Esophagus (tissue), 2 donors: Measurements from ENCODE around the gene IQSEC1. TPM values are rescaled to one million over a fixed set of nuclear protein-coding genes. Genes with fewer than 3 reads are reported as not detected.
A peak's percentile ranks its signal among the peaks of the same experiment; 100 is the strongest.

Experiments
- H3K27ac ChIP-seq, 2 donors: one replicate each; pipeline ENCODE4 v1.5.1; 2013; ENCODE audit warnings: low read depth in 2 of 2, mild to moderate bottlenecking in 2 of 2, inconsistent platforms in 1 of 2, low read length in 1 of 2, moderate library complexity in 1 of 2
- H3K27me3 ChIP-seq, 2 donors: one replicate each; pipeline ENCODE4 v1.6.1; 2013; ENCODE audit warnings: low read length in 2 of 2, control low read depth in 1 of 2, mild to moderate bottlenecking in 1 of 2; ENCODE audit not compliant: insufficient read depth in 2 of 2, control insufficient read depth in 1 of 2
- H3K36me3 ChIP-seq, 2 donors: one replicate each; pipeline ENCODE4 v1.6.1; 2013; ENCODE audit warnings: low read length in 1 of 2; ENCODE audit not compliant: control insufficient read depth in 2 of 2, insufficient read depth in 2 of 2
- H3K4me1 ChIP-seq, 2 donors: one replicate each; pipeline ENCODE4 v1.6.1; 2013; ENCODE audit warnings: low read length in 1 of 2; ENCODE audit not compliant: control insufficient read depth in 2 of 2, insufficient read depth in 2 of 2
- H3K4me3 ChIP-seq, 2 donors: one replicate each; pipeline ENCODE4 v1.5.1; 2013; ENCODE audit warnings: low read length in 2 of 2, mild to moderate bottlenecking in 2 of 2, low read depth in 1 of 2, moderate library complexity in 1 of 2
- H3K9me3 ChIP-seq, 2 donors: one replicate each; pipeline ENCODE4 v1.6.1; 2013; ENCODE audit warnings: mild to moderate bottlenecking in 2 of 2, low read depth in 1 of 2, low read length in 1 of 2, moderate library complexity in 1 of 2; ENCODE audit not compliant: control insufficient read depth in 2 of 2, insufficient read depth in 1 of 2
- WGBS, 2 donors: extraction: QIAGEN DNeasy Blood & Tissue Kit; methylation state at CpG; one replicate each; pipeline ENCODE4 v1.1.7; 2013; 5-methylcytosine and 5-hydroxymethylcytosine counted together
- polyA plus RNA-seq, 2 donors: library from polyadenylated mRNA; stranded (reverse); fragments of 200-250 nt; gene quantifications; one replicate each; pipeline ENCODE4 v1.2.3, GENCODE V29; 2013
- donor health status: healthy with polysubstance abuse.
- donor health status: Bipolar disorder and iron deficiency.

IQSEC1 gene
- polyA plus RNA-seq, 2 donors = 4.1 to 5.2 TPM

GRCh38 chr3:13013994-13014754 lies 59.1 kb downstream of the IQSEC1 start:
- Histone ChIP-seq H3K36me3 (no peaks in the 10 kb centered on the region), H3K4me1 (peaks cover 6 to 25% of the 10 kb centered on the region in 2 donors), H3K27ac (peak overlapping the region; percentile 52 to 68), H3K27me3 (no peaks in the 10 kb centered on the region), H3K4me3 (no peak overlapping the region), H3K9me3 (no peaks in the 10 kb centered on the region)
- 83 to 88% methylated on average over 7 of the region's 7 CpGs for WGBS, 2 donors

DNA sequence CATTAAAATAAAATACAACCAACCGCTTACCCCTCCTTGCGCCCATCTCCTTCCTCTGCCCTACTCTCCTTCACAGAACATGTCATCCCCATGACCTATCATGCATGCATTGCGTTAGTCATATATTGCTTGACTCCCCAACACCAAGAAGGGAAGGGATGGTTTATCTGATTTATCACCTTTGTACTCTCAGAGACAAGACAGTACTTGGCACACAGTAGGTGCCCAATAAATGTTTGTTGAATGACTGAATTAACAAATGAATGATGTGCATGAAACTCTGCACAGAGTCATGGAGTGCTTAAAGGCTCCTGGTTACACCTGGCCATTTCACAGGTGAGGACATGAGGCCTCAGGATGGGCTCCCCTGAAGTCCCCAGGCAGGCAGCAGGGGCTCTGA lies 59.7 kb downstream of the IQSEC1 start:
- H3K9me3 ChIP-seq = no peaks in the 10 kb centered on the region
- H3K27ac ChIP-seq = peak overlapping the region in 1 of 2 donors; percentile 14
- H3K4me3 ChIP-seq = no peak overlapping the region
- no peaks in the 10 kb centered on the region for H3K36me3 ChIP-seq
- H3K4me1 ChIP-seq = peaks cover 6 to 25% of the 10 kb centered on the region in 2 donors
- 94 to 99% methylated on average over 3 of the region's 3 CpGs for WGBS, 2 donors
- H3K27me3 ChIP-seq = no peaks in the 10 kb centered on the region

GRCh38 chr3:13013151-13013561 lies 60.1 kb downstream of the IQSEC1 start:
- no peak overlapping the region for H3K4me3 ChIP-seq
- H3K27ac ChIP-seq = peak overlapping the region in 1 of 2 donors; percentile 33
- no peaks in the 10 kb centered on the region for H3K27me3 ChIP-seq
- peaks cover 6 to 23% of the 10 kb centered on the region in 2 donors for H3K4me1 ChIP-seq
- WGBS, 2 donors = 85 to 88% methylated on average over 7 of the region's 7 CpGs
- no peaks in the 10 kb centered on the region for H3K9me3 ChIP-seq
- no peaks in the 10 kb centered on the region for H3K36me3 ChIP-seq

DNA sequence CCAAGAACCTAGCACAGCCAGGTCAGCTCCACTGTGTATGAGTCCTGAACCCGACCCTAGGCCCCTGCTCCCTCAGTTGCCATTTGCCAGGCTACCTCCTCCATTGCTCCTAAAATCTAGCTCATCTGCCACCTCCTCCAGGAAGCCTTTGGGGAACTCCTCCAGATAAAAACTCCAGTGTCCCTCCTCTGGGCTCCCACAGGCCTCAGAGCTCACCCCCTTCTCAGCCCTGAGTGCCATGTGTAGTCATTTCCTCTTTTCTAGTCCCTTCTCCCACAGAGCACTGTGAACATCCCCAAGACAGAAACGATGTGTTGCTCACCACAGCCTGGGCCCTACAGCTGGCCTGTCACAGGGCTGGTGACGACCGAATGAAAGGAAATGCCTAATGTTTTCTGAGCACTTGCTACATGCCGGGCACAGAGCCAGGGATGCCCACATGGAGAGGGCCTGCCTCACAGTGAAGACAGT lies 61.0 kb downstream of the IQSEC1 start:
- Histone ChIP-seq H3K27ac (peak overlapping the region; percentile 51 to 65), H3K36me3 (no peaks in the 10 kb centered on the region), H3K4me1 (peaks cover 6 to 15% of the 10 kb centered on the region in 2 donors), H3K9me3 (no peaks in the 10 kb centered on the region), H3K4me3 (no peak overlapping the region), H3K27me3 (no peaks in the 10 kb centered on the region)
- 66 to 69% methylated on average over 5 of the region's 5 CpGs for WGBS, 2 donors

DNA sequence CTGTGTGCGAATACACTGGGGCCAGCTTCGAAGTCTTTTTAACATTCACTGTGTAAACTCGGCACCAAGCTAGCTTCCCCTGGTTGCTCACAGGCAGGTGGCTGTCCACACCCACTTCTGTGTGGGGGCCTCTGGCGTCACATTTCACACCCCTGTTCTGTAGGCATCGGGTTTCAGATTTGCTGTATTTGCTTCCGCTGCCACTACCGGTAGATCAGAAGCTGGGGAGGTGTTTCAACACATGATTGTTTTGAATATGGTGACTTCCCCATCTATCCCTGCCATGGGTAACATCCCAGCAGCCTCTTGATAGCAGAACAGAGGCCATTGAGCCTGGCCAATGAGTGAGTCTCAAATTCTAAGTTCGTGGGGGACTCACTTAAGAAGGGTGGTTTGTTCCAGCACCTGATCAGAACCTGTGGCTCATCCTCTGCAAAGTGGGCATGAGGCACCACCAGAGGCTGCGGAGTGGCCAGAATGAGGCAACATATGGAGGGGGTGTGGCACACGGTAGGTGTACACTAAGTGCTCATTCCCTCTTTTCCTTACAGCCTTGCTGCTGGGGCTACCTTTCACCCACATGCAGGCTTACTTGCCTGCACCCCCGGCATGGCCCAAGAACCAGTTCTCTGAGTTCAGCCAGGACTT lies 61.5 kb downstream of the IQSEC1 start:
- Histone ChIP-seq H3K27me3 (no peaks in the 10 kb centered on the region), H3K27ac (peak overlapping the region; percentile 51 to 65), H3K9me3 (no peaks in the 10 kb centered on the region), H3K4me1 (peaks cover 6 to 15% of the 10 kb centered on the region in 2 donors), H3K4me3 (no peak overlapping the region), H3K36me3 (no peaks in the 10 kb centered on the region)
- 57 to 61% methylated on average over 11 of the region's 11 CpGs for WGBS, 2 donors

- Histone ChIP-seq H3K9me3 (no peaks in the 10 kb centered on the region), H3K4me1 (peaks cover 2 to 12% of the 10 kb centered on the region in 2 donors), H3K36me3 (no peaks in the 10 kb centered on the region), H3K27ac (no peak overlapping the region), H3K27me3 (no peaks in the 10 kb centered on the region), H3K4me3 (no peak overlapping the region)
- 77 to 84% methylated on average over 4 of the region's 4 CpGs for WGBS, 2 donors
Observed at GRCh38 chr3:13010780-13011572, 62.3 kb downstream of the IQSEC1 start.

- H3K27me3 ChIP-seq = no peaks in the 10 kb centered on the region
Observed at GRCh38 chr3:13009946-13010315, 63.3 kb downstream of the IQSEC1 start.

DNA sequence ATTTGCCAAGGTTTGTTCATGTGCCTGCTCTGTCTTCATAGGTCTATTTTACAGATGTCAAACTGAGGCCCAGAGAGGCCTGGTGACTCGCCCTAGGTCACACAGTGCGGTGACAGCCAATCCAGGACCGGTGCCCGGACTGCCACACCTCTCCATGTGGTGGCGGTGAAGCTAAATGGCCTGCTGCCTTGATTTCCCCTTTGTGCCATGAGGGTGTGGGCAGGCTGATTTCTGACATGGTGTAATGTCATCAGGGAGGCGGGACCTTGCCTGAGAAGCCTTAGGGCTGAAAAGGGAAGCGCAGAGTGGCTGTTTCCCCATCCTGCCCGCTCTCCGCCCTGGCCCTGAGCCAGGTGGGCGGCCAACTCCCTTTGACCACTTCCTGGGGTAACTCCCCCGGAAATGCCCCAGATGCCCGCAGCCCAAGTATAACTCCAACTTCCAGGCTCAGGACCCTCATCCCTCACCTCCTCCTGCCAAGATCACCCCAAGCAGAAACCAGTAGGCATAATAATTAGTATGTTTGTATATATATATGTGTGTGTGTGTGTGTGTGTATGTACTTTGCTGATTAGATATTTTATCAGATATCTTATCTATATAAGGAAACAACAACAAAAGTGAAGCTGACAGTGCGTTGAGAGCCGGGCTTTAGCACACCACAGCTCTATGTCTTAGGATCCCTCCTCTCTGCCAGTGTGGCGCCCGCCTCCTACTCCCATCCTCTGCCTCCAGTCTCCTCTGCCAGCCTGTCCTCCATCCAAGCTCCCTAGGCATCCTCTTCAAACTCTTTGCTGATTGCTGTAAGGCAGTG lies 63.9 kb downstream of the IQSEC1 start:
- no peaks in the 10 kb centered on the region for H3K27me3 ChIP-seq
- peaks cover 0 to 12% of the 10 kb centered on the region in 2 donors for H3K4me1 ChIP-seq
- H3K36me3 ChIP-seq = no peaks in the 10 kb centered on the region
- no peaks in the 10 kb centered on the region for H3K9me3 ChIP-seq
- 75 to 81% methylated on average over 16 of the region's 16 CpGs for WGBS, 2 donors
- no peak overlapping the region for H3K4me3 ChIP-seq
- H3K27ac ChIP-seq = peak overlapping the region in 1 of 2 donors; percentile 20

More at GRCh38 chr3:13009946-13010315, 63.3 kb downstream of the IQSEC1 start:
- H3K27ac ChIP-seq = peak overlapping the region in 1 of 2 donors; percentile 20
- peaks cover 0 to 12% of the 10 kb centered on the region in 2 donors for H3K4me1 ChIP-seq
- H3K9me3 ChIP-seq = no peaks in the 10 kb centered on the region
- WGBS, 2 donors = 91 to 92% methylated on average over 7 of the region's 7 CpGs
- H3K4me3 ChIP-seq = no peak overlapping the region
- no peaks in the 10 kb centered on the region for H3K36me3 ChIP-seq
